Activated CD4-positive, alpha-beta T cell treated with anti-CD3 and anti-CD28 coated beads, Interleukin-2, amount 50 U/mL, for 16 hours (primary cell): ENCODE results near the gene TGIF1.
A peak's percentile ranks its signal among the peaks of the same experiment; 100 is the strongest.

ENCODE experiments used
- DNase-seq: peaks from one replicate; pipeline ENCODE4 v3.0.0-alpha.2; 2020

The TGIF1 gene

DNA sequence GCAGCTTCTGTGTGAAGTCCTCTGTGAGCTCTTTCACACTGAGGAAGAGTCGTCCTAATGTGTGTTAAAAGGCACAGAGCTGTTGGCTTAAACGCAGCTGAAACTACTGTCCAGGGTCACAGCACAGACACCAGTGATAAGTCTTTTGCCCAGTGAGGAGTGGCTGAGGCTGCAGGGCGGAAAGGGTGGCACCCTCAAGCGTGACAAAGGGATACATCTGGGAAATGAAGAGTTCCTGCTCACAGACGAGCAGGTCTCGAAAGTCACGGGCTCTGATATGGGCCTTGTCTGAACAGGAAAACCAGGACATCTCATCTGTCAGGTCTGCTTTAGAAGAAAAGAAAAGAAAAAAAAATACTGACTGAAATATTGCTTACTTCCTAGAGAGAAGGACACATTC lies 36.5 kb downstream of the TGIF1 start:
- no peak for DNase-seq

DNA sequence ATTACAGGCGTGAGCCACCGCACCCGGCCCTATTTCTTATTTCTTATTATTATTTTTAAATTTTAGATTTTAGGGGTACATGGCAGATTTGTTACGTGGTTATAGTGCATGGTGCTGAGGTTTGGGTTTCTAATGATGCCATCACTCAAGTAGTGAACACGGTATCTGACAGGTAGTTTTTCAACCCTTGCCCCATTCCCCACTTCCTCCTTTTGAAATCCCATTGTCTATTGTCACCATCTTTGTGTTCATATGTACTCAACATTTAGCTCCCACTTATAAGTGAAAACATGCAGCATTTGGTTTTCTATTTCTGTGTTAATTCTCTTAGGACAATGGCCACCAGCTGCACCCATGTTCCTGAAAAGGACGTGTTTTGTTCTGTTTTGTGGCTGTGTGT lies 39.5 kb downstream of the TGIF1 start:
- DNase-seq: no peak

DNA sequence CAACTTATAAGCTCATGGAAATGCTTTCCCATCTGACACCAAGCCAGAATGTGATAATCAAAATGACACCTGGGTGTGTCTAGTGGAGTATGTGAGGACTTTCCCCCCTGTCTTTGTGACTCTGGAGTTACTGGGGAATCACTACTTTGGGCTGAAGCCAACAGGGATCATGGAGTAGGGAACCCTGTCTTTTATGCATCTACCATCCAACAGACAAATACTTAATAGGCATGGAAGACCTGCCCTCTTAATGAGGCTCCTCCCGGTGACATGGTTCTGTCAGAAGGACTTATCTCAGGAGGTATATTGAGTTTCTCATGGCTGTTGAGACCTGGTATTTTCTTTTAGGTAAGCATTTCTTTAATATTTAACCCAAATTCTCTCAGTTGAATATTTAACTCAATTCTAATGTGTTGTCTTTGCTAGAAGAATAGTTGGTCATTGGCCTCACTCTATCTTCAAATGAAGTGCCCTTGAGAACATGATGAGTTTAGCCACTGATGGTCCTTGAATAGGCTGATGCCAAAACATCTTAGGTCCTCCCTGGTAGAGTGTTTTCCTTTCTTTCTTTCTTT lies 42.1 kb downstream of the TGIF1 start:
- no peak for DNase-seq

DNA sequence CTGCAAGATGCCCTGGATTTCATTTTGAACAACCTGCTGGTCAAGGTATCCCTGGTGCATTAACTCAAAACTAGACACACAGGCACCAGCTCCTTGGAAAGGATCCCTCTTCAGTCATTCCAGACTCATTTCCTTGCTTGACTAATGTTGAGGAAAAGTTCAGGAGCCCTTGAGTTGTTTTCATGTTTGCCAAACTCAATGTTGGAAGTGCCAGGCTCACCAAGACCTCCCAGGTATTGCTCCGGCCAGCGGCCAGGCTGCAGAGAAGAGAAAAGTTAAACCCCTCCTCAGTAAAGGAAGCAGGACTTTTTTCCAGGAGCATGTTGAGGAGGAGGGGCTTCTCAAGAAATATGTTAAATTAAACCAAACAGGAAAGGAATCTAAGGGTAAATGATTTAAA lies 42.7 kb downstream of the TGIF1 start:
- no peak for DNase-seq

DNA sequence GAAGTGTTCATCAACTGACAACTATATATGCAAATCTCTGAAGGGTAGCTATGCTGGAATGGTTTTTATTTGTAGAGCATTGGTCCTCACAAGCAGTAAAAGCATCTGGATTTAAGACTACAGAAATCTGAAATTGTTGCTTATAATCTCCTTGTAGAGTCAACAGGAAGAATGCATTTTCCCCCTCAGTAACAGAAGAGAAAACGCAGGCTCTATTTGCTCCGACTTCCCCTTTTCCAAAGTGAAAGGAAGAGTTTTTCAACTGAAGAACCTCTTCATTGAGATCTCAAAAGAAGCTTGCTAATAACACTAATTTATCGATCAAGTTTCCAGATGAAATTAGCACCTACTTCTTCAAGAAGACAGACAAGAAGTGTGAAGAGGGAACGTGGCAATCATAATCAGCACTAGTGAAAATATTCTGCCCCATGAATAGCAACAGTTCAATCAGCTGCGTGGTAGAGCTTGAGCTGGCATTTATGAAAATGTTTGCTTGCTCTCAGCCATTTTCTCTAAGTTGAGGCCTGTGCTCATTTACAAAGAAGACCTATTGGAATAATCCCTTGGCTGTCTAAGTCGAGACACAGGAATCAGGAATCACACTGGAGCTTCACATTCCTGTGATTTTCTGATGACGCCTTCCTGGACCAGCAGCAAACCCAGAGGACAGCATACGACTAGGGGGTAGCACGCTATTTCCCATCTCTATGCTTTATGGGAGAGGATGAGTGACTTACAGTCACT lies 43.7 kb downstream of the TGIF1 start:
- DNase-seq: no peak

DNA sequence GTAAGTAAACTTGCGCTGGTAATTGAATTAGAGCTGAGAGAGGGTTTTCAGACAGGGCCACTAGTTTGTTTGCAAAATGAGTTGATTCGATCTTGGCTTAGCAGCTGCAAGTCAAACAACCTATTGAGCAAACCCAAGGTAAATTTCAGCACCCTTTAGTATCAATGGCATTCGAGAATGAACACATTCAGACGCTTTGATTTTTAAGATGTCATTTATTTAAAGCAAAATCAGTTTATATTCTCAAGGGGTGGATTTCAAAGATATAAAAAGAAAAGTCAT lies 44.2 kb downstream of the TGIF1 start:
- no peak for DNase-seq

DNA sequence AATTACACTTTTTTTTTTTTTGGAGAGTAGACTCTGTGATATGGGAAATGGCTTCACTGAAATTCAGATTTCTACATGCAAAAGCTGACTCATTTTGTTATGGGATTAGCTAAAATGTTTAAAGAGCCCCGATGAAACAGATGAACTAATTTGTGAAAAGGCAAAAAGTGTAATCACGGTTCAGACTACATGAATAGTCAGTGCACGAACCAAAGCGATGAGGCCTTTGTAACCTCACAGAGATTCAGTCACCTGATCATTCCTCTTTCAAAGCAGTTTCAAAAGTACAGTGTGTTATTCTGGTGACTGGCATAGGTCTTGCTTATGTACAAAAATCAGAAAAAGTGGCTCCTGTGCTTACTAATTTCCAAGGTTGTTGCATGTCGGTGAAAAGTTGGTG lies 44.6 kb downstream of the TGIF1 start:
- DNase-seq: no peak

DNA sequence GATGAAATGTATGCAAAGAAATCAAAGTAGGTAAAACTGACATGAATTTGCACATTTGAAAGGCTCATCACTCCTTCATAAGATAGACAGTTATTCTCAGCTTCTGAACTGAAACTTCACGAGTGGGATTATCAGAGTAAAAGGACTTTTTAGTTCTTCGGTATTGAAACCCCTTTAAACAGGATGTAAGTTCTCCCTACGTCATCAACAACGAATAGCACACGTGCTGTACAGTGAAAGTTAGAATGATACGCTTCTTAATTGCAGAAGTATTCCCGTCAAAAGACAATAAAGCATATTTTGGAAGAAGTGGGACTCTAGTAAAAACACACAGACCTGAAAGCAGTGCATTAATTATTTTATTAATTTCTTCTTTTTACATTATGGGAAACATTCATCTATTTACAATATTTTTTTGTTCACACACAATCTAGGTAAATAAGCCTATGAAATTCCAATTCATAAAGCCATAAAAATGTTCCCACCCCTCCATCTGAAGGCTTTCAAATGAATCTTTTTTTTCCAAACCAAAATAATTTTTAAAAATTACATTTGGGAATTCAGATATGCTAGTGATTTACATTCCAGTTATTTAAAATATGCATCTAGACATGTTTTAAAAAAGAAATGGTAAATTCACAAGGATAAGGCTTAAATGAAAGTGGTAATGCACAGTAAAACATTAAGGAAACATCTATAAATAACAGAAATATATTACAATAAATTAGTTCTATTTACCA lies 45.9 kb downstream of the TGIF1 start:
- DNase-seq: no peak

DNA sequence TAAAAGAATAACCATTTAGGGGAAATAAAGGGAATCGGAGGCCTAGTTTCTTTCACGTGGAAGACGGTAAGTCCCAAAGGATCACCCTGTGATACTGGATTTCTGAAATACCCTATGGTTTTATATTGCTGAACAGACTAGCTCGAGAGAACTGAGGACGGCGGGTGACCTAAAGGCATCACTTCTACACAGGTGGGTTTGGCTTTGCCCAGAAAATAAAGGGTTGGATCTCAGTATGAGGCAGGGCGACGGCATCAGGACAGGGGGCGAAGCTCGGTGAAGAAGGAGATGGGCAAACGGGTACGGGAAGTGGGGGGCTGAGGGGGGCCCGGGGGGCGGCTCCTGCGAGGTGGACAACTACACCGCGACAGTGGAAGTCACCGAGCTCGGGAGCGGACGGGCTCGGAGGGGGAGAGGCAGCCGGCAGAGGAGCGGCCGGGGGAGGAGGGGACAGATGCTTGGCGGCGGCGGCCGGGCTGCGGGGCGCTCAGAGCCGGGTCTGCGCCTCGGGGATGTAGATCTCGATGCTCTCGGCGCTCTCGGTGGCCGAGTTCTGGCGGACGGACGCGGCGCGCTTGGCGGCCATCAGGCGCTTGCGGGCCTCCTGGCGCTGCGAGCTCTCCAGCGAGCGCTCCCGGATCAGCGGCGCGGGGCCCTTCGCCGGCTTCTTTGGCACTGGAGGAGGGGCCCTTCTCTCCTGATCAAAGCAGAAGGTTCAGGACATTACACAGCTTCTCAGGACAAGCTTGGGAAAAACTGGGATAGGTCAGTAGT lies 48.9 kb downstream of the TGIF1 start:
- peak; percentile 10 for DNase-seq

DNA sequence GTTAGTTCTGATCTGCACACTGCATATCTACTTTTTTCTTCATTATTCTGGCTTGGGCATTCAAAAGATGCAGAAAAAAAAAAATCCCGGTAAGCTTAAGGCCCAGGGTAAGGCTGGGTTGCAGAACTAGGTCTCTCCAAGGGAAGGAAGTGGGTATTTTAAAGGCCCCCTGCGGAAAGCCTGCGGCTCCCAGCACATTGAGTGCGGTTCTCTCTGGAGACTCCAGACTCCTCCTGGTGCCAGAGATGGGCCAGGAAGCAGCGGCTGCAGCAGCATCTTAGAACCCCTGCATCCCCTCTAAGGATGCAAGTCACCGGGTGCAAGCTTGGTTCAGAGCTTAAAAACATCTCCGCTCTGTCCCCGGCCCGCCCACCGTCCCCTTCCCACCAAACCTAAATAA lies 49.5 kb downstream of the TGIF1 start:
- DNase-seq: no peak

DNA sequence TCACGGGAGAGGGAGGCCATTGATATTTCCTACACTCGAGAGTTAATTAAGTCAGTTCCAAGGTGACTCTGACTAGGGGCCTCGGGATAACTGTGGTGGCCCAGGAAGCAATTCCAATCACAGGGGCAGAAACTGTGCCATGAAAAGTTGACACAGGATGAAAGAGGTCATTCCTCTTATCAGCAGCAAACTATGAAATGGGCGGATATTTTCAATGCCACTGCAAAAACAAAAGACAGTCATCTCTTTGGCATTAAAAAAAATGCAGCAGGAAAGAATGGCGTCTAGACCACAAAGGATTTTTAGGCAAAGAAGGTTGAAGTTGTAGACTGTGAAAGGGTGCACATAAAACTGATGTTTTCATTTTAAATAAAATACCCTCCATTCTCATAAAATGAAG lies 50.0 kb downstream of the TGIF1 start:
- DNase-seq: no peak

DNA sequence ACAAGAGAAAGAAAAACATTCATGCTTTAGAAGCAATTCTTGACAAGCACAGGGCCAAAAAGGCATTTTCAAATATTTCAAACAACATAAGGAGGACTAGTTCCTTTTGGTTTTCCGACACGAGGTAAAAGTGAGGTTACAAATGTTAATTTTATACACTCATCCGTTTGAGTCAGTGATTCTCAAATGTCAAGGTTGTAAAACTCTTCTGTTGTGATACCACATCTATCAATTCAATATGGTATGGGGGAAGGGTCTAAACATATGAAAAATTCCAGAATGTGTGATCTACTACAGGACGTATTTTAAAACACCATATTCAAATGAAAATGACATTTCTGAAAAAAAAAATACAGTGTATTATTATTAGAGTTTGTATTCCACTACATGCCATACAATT lies 52.7 kb downstream of the TGIF1 start:
- DNase-seq: no peak

DNA sequence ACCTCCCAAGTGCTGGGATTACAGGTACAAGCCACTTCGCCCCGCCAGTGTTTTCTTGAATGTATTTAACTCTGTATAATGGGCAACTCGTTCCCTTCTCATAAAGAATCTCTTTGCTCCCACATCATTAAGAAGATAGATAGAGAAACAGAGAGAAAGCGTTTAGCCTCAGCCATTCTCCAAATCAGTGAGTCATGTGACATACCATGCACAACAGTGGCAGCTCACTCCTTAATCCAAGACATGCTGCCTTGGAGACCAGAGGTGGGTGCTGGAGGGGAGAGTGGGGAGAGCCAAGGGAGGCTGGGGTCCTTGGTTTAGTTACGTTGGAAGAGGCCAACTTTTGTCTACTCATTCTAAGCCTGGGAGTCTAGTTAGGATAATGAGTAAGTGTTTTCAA lies 54.7 kb downstream of the TGIF1 start:
- no peak for DNase-seq

DNA sequence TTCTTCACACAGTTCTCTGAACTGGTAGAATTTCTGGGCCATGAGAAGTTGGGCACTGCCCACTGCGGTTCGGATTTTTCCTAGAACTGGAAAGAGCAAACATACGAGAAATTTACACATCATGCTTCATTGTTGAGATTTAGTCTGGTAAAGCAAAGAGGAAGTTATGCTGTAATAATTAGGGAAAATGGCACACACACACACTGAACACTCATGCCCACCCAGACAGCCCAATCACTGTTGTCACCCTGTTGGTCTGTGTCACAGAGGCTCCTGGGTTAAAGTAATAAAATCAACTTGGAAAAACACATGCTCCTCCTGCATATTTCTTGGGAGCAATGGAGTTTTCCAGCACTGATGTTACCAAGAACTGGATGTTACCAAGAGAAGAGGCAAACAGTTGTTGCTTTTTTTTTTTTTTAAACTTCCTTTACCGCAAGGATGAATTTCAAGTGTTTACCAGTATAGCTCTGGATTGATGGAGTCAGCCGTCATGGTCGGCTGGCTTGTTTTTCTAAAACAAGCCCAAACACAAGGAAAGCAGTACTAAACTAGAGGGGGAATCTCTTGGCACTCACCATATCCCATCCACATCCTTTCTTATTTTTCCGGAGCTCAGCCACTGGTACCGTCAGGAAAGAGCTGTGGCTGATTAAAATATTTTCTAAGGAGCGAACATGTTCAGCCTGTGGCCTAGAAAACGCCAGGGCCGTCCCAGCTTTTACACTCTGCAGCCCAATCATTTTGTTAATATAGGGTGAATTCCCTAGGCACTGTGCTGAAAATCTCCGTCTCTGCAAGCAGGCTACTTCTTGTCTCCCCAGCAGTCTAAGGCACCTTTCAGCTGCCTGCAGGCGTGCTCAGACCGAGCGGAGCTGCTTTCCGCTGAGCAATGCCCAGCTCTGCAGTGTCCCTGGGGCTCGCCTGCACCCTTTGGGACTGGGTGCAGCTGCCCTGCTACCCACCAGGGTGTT lies 58.9 kb downstream of the TGIF1 start:
- no peak for DNase-seq
